ENCODE data around the gene MTRF1L. TPM values are rescaled to one million over a fixed set of nuclear protein-coding genes. Genes with fewer than 3 reads are reported as not detected.
A peak's percentile ranks its signal among the peaks of the same experiment; 100 is the strongest.
"Not testable (repeated sequence)": the region's sequence is repeated elsewhere in the genome, so short reads cannot be mapped to it uniquely, and the experiment has no call there.

Gene MTRF1L
- total RNA-seq, 1 experiment from 2014 or later: 15.9 TPM

DNA sequence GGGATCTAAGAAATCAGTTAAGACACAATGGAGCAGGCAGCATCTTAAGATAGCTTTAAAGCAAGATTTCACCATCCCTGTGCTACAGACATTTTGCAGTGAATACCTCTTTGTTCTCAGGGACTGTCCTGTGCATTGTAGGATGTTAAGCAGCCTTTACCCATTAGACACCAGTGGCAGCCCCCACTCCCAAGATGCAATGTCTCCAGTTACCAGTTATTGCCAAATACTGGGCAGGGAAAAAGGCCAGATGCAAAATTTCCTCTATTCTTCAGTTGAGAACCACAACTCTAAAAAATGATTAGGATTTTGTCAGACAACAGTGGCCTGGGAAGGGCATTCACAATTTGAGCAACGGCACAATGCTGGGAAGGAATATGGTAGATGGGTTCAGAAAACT, 25.8 kb downstream of the MTRF1L start:
- Mint-ChIP-seq H3K4me1 (ENCODE audit: low read depth, unreplicated experiment) (peaks cover 37% of the 10 kb centered on the region), H3K27ac (ENCODE audit: unreplicated experiment) (no peak overlapping the region), H3K9me3 (ENCODE audit: low read depth, unreplicated experiment) (no peaks in the 10 kb centered on the region), H3K4me3 (ENCODE audit: low read depth, unreplicated experiment) (peak overlapping the region; percentile 13), H3K27me3 (ENCODE audit: unreplicated experiment) (no peaks in the 10 kb centered on the region), H3K36me3 (ENCODE audit: insufficient read depth, unreplicated experiment) (peaks cover 21% of the 10 kb centered on the region)
- no TSS peak for BruUV-seq (replicated peaks)
- no peak for DNase-seq
- CTCF ChIA-PET: no interaction called here
- intact Hi-C loops (cut with micrococcal nuclease; ENCODE audit: unreplicated experiment): no loop called here
- TF ChIP-seq, protein P1, sequence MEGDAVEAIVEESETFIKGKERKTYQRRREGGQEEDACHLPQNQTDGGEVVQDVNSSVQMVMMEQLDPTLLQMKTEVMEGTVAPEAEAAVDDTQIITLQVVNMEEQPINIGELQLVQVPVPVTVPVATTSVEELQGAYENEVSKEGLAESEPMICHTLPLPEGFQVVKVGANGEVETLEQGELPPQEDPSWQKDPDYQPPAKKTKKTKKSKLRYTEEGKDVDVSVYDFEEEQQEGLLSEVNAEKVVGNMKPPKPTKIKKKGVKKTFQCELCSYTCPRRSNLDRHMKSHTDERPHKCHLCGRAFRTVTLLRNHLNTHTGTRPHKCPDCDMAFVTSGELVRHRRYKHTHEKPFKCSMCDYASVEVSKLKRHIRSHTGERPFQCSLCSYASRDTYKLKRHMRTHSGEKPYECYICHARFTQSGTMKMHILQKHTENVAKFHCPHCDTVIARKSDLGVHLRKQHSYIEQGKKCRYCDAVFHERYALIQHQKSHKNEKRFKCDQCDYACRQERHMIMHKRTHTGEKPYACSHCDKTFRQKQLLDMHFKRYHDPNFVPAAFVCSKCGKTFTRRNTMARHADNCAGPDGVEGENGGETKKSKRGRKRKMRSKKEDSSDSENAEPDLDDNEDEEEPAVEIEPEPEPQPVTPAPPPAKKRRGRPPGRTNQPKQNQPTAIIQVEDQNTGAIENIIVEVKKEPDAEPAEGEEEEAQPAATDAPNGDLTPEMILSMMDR (IDR thresholded peaks at IDR 0.05; ENCODE audit: unreplicated experiment): no peak

DNA sequence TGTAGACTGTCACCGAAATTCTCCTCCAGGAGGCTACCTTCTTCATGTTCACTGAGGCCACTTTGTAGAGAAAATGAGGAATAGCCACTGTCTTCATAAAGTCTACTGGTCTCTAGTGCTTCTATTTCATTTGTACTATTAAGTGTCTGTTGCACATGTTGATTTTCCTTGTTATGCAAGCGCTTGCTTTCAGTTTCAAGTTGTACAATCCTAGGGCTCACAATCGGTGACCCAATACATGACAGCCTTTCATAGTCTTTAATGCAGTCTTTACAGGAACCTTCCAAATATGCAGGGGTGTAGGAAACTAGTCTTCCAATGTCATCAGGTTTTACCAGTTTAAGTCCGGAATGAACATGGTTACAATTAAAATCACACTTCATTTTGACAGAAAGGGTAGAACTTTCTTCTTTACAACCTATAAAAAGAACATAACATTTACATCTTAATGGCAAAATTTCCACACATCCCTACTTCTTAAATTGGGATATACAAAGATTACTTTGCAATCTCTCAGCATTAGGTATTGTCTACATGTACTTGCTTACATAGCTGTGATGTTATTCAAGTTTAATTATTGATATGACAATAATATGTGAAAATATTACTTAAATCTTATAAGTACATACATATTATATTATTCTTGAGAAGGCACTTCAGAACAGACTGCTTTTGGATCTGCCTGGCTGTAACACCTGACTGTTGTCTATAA, 27.1 kb downstream of the MTRF1L start:
- Mint-ChIP-seq H3K27ac (ENCODE audit: unreplicated experiment) (no peak overlapping the region), H3K4me3 (ENCODE audit: low read depth, unreplicated experiment) (peak overlapping the region; percentile 48), H3K27me3 (ENCODE audit: unreplicated experiment) (no peaks in the 10 kb centered on the region)

DNA sequence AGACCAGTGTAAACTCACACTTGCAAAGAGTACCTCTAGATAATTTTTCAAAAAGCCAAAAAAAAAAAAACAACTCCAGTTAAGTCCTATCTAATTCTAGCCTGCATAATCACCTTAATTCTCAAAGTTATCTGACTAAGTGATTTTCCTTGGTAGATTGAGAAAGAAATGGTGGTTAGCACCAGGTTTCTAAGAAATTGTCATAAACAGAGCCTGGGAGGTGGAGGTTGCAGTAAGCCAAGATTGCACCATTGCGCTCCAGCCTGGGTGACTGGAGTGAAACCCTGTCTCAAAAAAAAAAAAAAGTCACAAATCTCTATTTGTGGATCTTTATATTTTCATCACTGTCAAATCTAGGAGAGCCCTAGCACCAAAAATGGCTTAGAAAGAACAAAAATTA, 28.6 kb downstream of the MTRF1L start:
- Mint-ChIP-seq H3K9me3 (ENCODE audit: low read depth, unreplicated experiment) (peaks cover 2% of the 10 kb centered on the region), H3K4me1 (ENCODE audit: low read depth, unreplicated experiment) (peaks cover 22% of the 10 kb centered on the region), H3K27me3 (ENCODE audit: unreplicated experiment) (no peaks in the 10 kb centered on the region), H3K27ac (ENCODE audit: unreplicated experiment) (no peak overlapping the region), H3K4me3 (ENCODE audit: low read depth, unreplicated experiment) (no peak overlapping the region), H3K36me3 (ENCODE audit: insufficient read depth, unreplicated experiment) (peaks cover 7% of the 10 kb centered on the region)
- intact Hi-C loops (cut with micrococcal nuclease; ENCODE audit: unreplicated experiment): no loop called here
- CTCF ChIA-PET: no interaction called here
- no TSS peak for BruUV-seq (replicated peaks)
- TF ChIP-seq, protein P1 (IDR thresholded peaks at IDR 0.05; ENCODE audit: unreplicated experiment): no peak
- no peak for DNase-seq

More for the DNA sequence above, 27.1 kb downstream of the MTRF1L start:
- TF ChIP-seq, protein P1 (IDR thresholded peaks at IDR 0.05; ENCODE audit: unreplicated experiment): no peak
- intact Hi-C loops (cut with micrococcal nuclease; ENCODE audit: unreplicated experiment): no loop called here
- CTCF ChIA-PET: no interaction called here
- no peak for DNase-seq
- Mint-ChIP-seq H3K36me3 (ENCODE audit: insufficient read depth, unreplicated experiment) (peaks cover 12% of the 10 kb centered on the region), H3K4me1 (ENCODE audit: low read depth, unreplicated experiment) (peaks cover 29% of the 10 kb centered on the region), H3K9me3 (ENCODE audit: low read depth, unreplicated experiment) (no peaks in the 10 kb centered on the region)
- BruUV-seq (replicated peaks): no TSS peak

DNA sequence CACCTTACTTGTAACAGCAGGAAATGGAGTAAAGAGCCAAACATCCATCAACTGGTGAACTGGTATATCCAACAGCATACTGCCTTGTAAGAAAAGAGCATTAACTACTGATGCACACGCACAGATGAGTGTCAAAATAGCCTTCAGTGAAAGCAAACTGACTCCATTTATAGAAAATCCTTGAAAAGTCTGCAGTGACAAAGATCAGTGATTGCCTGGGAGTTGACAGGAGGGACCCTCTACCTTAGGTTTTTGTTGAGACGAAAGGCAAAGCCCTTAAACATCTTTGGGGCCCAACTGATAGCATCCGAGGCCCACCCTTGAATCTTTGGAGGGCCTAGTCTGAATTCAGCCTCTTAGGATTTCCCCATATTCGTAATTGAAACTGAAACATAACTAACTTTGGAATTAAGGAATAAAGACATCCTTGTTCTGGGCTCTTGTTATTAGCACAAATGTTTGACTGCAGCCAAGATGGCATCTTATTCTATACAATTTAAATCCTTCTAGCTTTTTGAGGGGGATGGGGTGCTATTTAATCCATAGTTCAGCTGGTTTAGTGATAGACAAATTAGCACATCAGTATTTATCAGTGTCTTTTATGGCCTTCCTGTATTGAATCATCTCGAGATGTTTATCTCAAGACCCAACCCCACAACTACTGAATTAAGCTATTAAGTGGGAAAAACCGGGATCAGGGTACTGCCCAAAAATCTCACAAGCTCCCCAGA, 32.7 kb downstream of the MTRF1L start:
- DNase-seq: no peak
- Mint-ChIP-seq H3K36me3 (ENCODE audit: insufficient read depth, unreplicated experiment) (peaks cover 2% of the 10 kb centered on the region), H3K4me3 (ENCODE audit: low read depth, unreplicated experiment) (no peak overlapping the region), H3K4me1 (ENCODE audit: low read depth, unreplicated experiment) (peaks cover 2% of the 10 kb centered on the region), H3K27me3 (ENCODE audit: unreplicated experiment) (no peaks in the 10 kb centered on the region), H3K9me3 (ENCODE audit: low read depth, unreplicated experiment) (peaks cover 2% of the 10 kb centered on the region), H3K27ac (ENCODE audit: unreplicated experiment) (no peak overlapping the region)
- TF ChIP-seq, protein P1 (IDR thresholded peaks at IDR 0.05; ENCODE audit: unreplicated experiment): no peak
- intact Hi-C loops (cut with micrococcal nuclease; ENCODE audit: unreplicated experiment): no loop called here
- CTCF ChIA-PET: no interaction called here
- BruUV-seq (replicated peaks): no TSS peak

DNA sequence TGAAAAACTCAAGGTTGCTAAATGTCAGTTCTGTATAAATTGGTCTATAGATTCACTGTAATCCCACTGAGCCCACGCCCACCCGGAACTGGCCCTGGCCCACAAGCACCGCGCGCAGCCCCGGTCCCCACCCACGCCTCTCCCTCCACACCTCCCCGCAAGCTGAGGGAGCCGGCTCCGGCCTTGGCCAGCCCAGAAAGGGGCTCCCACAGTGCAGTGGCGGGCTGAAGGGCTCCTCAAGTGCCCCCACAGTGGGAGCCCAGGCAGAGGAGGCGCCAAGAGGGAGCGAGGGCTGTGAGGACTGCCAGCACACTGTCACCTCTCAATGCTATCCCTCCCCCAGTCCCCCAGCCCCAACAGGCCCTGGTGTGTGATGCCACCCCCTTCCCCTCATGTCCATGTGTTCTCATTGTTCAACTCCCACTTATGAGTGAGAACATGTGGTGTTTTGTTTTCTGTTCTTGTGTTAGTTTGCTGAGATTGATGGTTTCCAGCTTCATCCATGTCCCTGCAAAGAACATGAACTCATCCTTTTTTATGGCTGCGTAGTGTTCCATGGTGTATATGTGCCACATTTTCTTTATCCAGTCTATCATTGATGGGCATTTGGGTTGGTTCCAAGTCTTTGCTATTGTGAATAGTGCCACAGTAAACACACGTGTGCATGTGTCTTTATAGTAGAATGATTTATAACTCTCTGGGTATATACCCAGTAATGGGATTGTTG, 36.2 kb downstream of the MTRF1L start:
- H3K27me3 Mint-ChIP-seq (ENCODE audit: unreplicated experiment); H3K36me3 Mint-ChIP-seq (ENCODE audit: insufficient read depth, unreplicated experiment); DNase-seq; H3K27ac Mint-ChIP-seq (ENCODE audit: unreplicated experiment); intact Hi-C loops (cut with micrococcal nuclease; ENCODE audit: unreplicated experiment); CTCF ChIA-PET; H3K4me3 Mint-ChIP-seq (ENCODE audit: low read depth, unreplicated experiment); H3K4me1 Mint-ChIP-seq (ENCODE audit: low read depth, unreplicated experiment); BruUV-seq (replicated peaks); H3K9me3 Mint-ChIP-seq (ENCODE audit: low read depth, unreplicated experiment): not testable (repeated sequence)

Data from Calu3 (cell line).